Gastrocnemius medialis (tissue), 4 donors: Measurements from ENCODE around the gene XYLT1. TPM values are rescaled to one million over a fixed set of nuclear protein-coding genes. Genes with fewer than 3 reads are reported as not detected.

Experiments used
- ATAC-seq, 2 donors: fragments of 150-250 bp; one replicate each; pipeline ENCODE4 v1.9.1; 2016
- DNase-seq, 2 donors: peaks; one replicate each; pipeline ENCODE4 v3.0.0-alpha.2; 2019
- H3K27ac ChIP-seq, 4 donors: fragments of 200-600 bp; sonication (generic); 1 replicate in 1 of 4; 2 replicates in 3 of 4; pipeline ENCODE4 v1.5.1; 2016 to 2018; ENCODE audit warnings: mild to moderate bottlenecking in 2 of 4, moderate library complexity in 1 of 4
- H3K27me3 ChIP-seq, 3 donors: fragments of 200-600 bp; sonication (generic) in 2 of 3; 1 replicate in 1 of 3; 2 replicates in 2 of 3; pipeline versions ENCODE4 v1.5.1 to v1.6.0; 2016 to 2019; ENCODE audit warnings: mild to moderate bottlenecking in 1 of 3, moderate library complexity in 1 of 3
- H3K36me3 ChIP-seq, 2 donors: fragments of 200-600 bp; sonication (generic) in 1 of 2; one replicate each; pipeline ENCODE4 v1.5.1; 2017 to 2018
- H3K4me1 ChIP-seq, 2 donors: fragments of 200-600 bp; sonication (generic) in 1 of 2; one replicate each; pipeline ENCODE4 v1.5.1; 2016 to 2017; ENCODE audit warnings: mild to moderate bottlenecking in 2 of 2
- H3K4me3 ChIP-seq, 4 donors: fragments of 200-600 bp; sonication (generic) in 3 of 4; 1 replicate in 1 of 4; 2 replicates in 3 of 4; pipeline ENCODE4 v1.5.1; 2016 to 2019; ENCODE audit warnings: mild to moderate bottlenecking in 2 of 4
- H3K9me3 ChIP-seq, 3 donors: fragments of 200-600 bp; sonication (generic) in 2 of 3; 1 replicate in 1 of 3; 2 replicates in 2 of 3; pipeline ENCODE4 v1.5.1; 2016 to 2019
- CTCF ChIP-seq, 5 experiments: fragments of 450-650 bp in 3 of 5; fragments of 200-600 bp in 2 of 5; sonication (generic) in 2 of 5; IDR thresholded peaks in 4 of 5; conservative IDR thresholded peaks in 1 of 5; 1 replicate in 4 of 5; 2 replicates in 1 of 5; pipeline ENCODE4 v1.5.1; 2016 to 2019; ENCODE audit warnings: antibody characterized with exemption in 5 of 5, mild to moderate bottlenecking in 3 of 5, moderate library complexity in 3 of 5
- POLR2A ChIP-seq, 2 donors: fragments of 450-650 bp; IDR thresholded peaks; one replicate each; pipeline ENCODE4 v1.6.1; 2017; ENCODE audit warnings: antibody characterized with exemption in 2 of 2, mild to moderate bottlenecking in 2 of 2, moderate library complexity in 2 of 2
- in situ Hi-C, 4 donors: fragments of 200-750 bp; cut with MboI; loops; one replicate each; pipeline versions ENCODE4 v1.15.0 to v1.8.0; 2017; ENCODE audit warnings: low sequenced_read_pairs in 4 of 4
- intact Hi-C: fragments of 100-400 bp; cut with DNase I; formaldehyde crosslinking; loops from one replicate; pipeline ENCODE4 v1.15.1; 2023; ENCODE audit warnings: low total_unique reads
- total RNA-seq, 4 donors: library from RNA; depleted of rRNA; stranded (reverse); fragments of >200 nt; gene quantifications; one replicate each; pipeline versions ENCODE4 v1.1.0 to v1.2.3, GENCODE V29; 2016

Gene XYLT1
- total RNA-seq, 4 donors from 2014 or later, result 0.87 to 7.9 (median 1.4) TPM

- intact Hi-C loops (no loop called here), in situ Hi-C loops (loop anchor here in 1 of 4 donors (25.0 kb wide), 1 partner anchor 217 kb away; the partner anchor contains the start of gene XYLT1)
- H3K27me3 ChIP-seq, result no peaks in the 10 kb centered on the region
- H3K4me3 ChIP-seq, result no peak overlapping the region
- H3K27ac ChIP-seq, result no peak overlapping the region
- no peaks in the 10 kb centered on the region for H3K36me3 ChIP-seq
- no peaks in the 10 kb centered on the region for H3K9me3 ChIP-seq
- ATAC-seq (no peak), DNase-seq (no peak)
- no peak for TF ChIP-seq POLR2A (IDR thresholded peaks at IDR 0.05)
- no peak for TF ChIP-seq CTCF (IDR thresholded peaks at IDR 0.05 in 4 of 5, conservative IDR thresholded peaks at IDR 0.05 in 1 of 5)
- no peaks in the 10 kb centered on the region for H3K4me1 ChIP-seq
Observed at GRCh38 chr16:17244872-17245551, 225.7 kb downstream of the XYLT1 start.

GRCh38 chr16:17241264-17241835 is 229.4 kb downstream of the XYLT1 start:
- H3K4me1 ChIP-seq, result no peaks in the 10 kb centered on the region
- H3K27me3 ChIP-seq, result no peaks in the 10 kb centered on the region
- in situ Hi-C loops (loop anchor here in 1 of 4 donors (25.0 kb wide), 1 partner anchor 221 kb away; the partner anchor contains the start of gene XYLT1), intact Hi-C loops (no loop called here)
- H3K9me3 ChIP-seq, result no peaks in the 10 kb centered on the region
- DNase-seq (peak; percentile 35 to 55), ATAC-seq (peak; percentile 56 to 61)
- H3K4me3 ChIP-seq, result no peak overlapping the region
- H3K27ac ChIP-seq, result peak overlapping the region in 1 of 4 donors; percentile 37
- no peaks in the 10 kb centered on the region for H3K36me3 ChIP-seq
- no peak for TF ChIP-seq POLR2A (IDR thresholded peaks at IDR 0.05)
- no peak for TF ChIP-seq CTCF (IDR thresholded peaks at IDR 0.05 in 4 of 5, conservative IDR thresholded peaks at IDR 0.05 in 1 of 5)

GRCh38 chr16:17238285-17239028 is 232.3 kb downstream of the XYLT1 start:
- Histone ChIP-seq H3K27me3 (no peaks in the 10 kb centered on the region), H3K36me3 (no peaks in the 10 kb centered on the region), H3K9me3 (no peaks in the 10 kb centered on the region), H3K4me3 (no peak overlapping the region), H3K27ac (no peak overlapping the region), H3K4me1 (no peaks in the 10 kb centered on the region)
- in situ Hi-C loops, result loop anchor here in 1 of 4 donors (25.0 kb wide), 1 partner anchor 224 kb away; the partner anchor contains the start of gene XYLT1
- DNase-seq (no peak), ATAC-seq (no peak)
- intact Hi-C loops, result no loop called here
- TF ChIP-seq CTCF (IDR thresholded peaks at IDR 0.05 in 4 of 5, conservative IDR thresholded peaks at IDR 0.05 in 1 of 5) (no peak), POLR2A (IDR thresholded peaks at IDR 0.05) (no peak)

- no peaks in the 10 kb centered on the region for H3K4me1 ChIP-seq
- in situ Hi-C loops, result loop anchor here in 1 of 4 donors (25.0 kb wide), 1 partner anchor 225 kb away; the partner anchor contains the start of gene XYLT1
Observed at GRCh38 chr16:17237350-17237944, 233.3 kb downstream of the XYLT1 start.

More at GRCh38 chr16:17237350-17237944, 233.3 kb downstream of the XYLT1 start:
- Histone ChIP-seq H3K27me3 (no peaks in the 10 kb centered on the region), H3K27ac (no peak overlapping the region), H3K36me3 (no peaks in the 10 kb centered on the region), H3K4me3 (no peak overlapping the region), H3K9me3 (no peaks in the 10 kb centered on the region)
- TF ChIP-seq CTCF (IDR thresholded peaks at IDR 0.05 in 4 of 5, conservative IDR thresholded peaks at IDR 0.05 in 1 of 5) (no peak), POLR2A (IDR thresholded peaks at IDR 0.05) (no peak)
- intact Hi-C loops, result no loop called here
- ATAC-seq (no peak), DNase-seq (no peak)
